ENCODE results near the gene NR4A2.

The NR4A2 gene

DNA sequence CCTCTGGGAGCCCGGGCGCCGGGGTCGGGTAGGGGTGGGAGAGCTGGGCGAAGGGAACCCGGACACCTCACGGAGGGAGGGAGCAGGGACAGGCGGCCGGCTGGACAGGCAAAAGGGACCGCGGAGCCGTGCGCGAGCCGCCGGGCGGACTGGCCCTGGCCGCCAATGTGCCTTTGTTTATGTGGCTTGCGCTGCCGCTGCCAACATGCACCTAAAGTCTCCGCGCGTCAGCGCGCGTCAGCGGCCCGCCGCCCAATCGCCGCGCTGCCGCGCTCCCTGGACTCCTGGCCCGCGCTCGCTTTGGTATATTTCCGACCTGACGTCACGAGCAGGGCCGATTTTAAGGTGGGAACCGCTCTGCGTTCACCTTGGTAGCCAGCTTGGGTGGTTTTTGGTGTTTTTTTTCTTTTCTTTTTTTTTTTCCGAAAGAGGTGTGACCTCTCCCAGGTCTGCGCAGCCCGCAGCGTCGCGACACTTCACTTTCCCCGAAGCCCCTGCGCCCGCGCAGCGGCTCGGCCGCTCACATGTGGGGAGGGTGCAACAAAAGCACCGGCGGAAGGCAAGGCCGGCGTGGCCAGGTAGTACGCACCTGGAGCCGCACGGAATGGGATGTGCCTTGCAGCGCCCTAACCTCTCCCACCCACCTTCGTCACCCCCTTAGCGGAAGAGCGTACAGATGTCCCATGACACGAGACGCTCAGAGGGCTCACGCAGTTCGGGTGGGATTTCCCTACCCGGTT lies at the start of gene NR4A2 (continued):
- TF ChIP-seq, protein P1, sequence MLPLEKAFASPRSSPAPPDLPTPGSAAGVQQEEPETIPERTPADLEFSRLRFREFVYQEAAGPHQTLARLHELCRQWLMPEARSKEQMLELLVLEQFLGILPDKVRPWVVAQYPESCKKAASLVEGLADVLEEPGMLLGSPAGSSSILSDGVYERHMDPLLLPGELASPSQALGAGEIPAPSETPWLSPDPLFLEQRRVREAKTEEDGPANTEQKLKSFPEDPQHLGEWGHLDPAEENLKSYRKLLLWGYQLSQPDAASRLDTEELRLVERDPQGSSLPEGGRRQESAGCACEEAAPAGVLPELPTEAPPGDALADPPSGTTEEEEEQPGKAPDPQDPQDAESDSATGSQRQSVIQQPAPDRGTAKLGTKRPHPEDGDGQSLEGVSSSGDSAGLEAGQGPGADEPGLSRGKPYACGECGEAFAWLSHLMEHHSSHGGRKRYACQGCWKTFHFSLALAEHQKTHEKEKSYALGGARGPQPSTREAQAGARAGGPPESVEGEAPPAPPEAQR (tag by site-specific recombination; IDR thresholded peaks at IDR 0.05): no peak
- no peak for TF ChIP-seq ZNF596 (tag by site-specific recombination; IDR thresholded peaks at IDR 0.05)
- no peak for TF ChIP-seq ZNF654 (tag by site-specific recombination; IDR thresholded peaks at IDR 0.05; ENCODE audit: low read depth)
- TF ChIP-seq ZNF433 (tag by site-specific recombination; IDR thresholded peaks at IDR 0.05; ENCODE audit: low read depth): no peak
- no peak for TF ChIP-seq ZNF133 (tag by site-specific recombination; IDR thresholded peaks at IDR 0.05)
- TF ChIP-seq, protein P2, sequence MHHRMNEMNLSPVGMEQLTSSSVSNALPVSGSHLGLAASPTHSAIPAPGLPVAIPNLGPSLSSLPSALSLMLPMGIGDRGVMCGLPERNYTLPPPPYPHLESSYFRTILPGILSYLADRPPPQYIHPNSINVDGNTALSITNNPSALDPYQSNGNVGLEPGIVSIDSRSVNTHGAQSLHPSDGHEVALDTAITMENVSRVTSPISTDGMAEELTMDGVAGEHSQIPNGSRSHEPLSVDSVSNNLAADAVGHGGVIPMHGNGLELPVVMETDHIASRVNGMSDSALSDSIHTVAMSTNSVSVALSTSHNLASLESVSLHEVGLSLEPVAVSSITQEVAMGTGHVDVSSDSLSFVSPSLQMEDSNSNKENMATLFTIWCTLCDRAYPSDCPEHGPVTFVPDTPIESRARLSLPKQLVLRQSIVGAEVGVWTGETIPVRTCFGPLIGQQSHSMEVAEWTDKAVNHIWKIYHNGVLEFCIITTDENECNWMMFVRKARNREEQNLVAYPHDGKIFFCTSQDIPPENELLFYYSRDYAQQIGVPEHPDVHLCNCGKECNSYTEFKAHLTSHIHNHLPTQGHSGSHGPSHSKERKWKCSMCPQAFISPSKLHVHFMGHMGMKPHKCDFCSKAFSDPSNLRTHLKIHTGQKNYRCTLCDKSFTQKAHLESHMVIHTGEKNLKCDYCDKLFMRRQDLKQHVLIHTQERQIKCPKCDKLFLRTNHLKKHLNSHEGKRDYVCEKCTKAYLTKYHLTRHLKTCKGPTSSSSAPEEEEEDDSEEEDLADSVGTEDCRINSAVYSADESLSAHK (tag by site-specific recombination; IDR thresholded peaks at IDR 0.05): no peak
- peak; percentile 74; the same call in 1 of the 2 replicates for TF ChIP-seq PATZ1 (tag by site-specific recombination; IDR thresholded peaks at IDR 0.05)
- TF ChIP-seq INSM2 (tag by site-specific recombination; IDR thresholded peaks at IDR 0.05): no peak
- no peak for TF ChIP-seq GLI4 (tag by site-specific recombination; IDR thresholded peaks at IDR 0.05)
- 0 out of 2 replicates have a peak, but pooled peaks have one; percentile 10 for TF ChIP-seq ZSCAN30 (tag by site-specific recombination; IDR thresholded peaks at IDR 0.05)
- peak; percentile 57; the same call in 1 of the 2 replicates for TF ChIP-seq MZF1 (tag by site-specific recombination; IDR thresholded peaks at IDR 0.05; ENCODE audit: borderline replicate concordance)
- no peak for TF ChIP-seq ZNF670 (tag by site-specific recombination; IDR thresholded peaks at IDR 0.05; ENCODE audit: low read depth)
- TF ChIP-seq ZNF24 (tag by site-specific recombination; IDR thresholded peaks at IDR 0.05): no peak
- no peak for TF ChIP-seq SCRT2 (tag by site-specific recombination; IDR thresholded peaks at IDR 0.05)
- TF ChIP-seq, protein P3, sequence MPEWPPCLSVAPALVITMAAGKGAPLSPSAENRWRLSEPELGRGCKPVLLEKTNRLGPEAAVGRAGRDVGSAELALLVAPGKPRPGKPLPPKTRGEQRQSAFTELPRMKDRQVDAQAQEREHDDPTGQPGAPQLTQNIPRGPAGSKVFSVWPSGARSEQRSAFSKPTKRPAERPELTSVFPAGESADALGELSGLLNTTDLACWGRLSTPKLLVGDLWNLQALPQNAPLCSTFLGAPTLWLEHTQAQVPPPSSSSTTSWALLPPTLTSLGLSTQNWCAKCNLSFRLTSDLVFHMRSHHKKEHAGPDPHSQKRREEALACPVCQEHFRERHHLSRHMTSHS (tag by site-specific recombination; IDR thresholded peaks at IDR 0.05): no peak
- peak; percentile 90 for TF ChIP-seq ZBTB26 (tag by site-specific recombination; optimal IDR thresholded peaks at IDR 0.05)
- TF ChIP-seq, protein P4, sequence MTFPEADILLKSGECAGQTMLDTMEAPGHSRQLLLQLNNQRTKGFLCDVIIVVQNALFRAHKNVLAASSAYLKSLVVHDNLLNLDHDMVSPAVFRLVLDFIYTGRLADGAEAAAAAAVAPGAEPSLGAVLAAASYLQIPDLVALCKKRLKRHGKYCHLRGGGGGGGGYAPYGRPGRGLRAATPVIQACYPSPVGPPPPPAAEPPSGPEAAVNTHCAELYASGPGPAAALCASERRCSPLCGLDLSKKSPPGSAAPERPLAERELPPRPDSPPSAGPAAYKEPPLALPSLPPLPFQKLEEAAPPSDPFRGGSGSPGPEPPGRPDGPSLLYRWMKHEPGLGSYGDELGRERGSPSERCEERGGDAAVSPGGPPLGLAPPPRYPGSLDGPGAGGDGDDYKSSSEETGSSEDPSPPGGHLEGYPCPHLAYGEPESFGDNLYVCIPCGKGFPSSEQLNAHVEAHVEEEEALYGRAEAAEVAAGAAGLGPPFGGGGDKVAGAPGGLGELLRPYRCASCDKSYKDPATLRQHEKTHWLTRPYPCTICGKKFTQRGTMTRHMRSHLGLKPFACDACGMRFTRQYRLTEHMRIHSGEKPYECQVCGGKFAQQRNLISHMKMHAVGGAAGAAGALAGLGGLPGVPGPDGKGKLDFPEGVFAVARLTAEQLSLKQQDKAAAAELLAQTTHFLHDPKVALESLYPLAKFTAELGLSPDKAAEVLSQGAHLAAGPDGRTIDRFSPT (tag by site-specific recombination; IDR thresholded peaks at IDR 0.05): peak; percentile 51; the same call in 1 of the 2 replicates
- TF ChIP-seq ZBTB20 (tag by site-specific recombination; IDR thresholded peaks at IDR 0.05): peak; percentile 44; the same call in 1 of the 2 replicates
- TF ChIP-seq ZNF529 (tag by site-specific recombination; IDR thresholded peaks at IDR 0.05; ENCODE audit: insufficient replicate concordance): no peak
- TF ChIP-seq ZNF114 (tag by site-specific recombination; IDR thresholded peaks at IDR 0.05): no peak
- TF ChIP-seq, protein P5, sequence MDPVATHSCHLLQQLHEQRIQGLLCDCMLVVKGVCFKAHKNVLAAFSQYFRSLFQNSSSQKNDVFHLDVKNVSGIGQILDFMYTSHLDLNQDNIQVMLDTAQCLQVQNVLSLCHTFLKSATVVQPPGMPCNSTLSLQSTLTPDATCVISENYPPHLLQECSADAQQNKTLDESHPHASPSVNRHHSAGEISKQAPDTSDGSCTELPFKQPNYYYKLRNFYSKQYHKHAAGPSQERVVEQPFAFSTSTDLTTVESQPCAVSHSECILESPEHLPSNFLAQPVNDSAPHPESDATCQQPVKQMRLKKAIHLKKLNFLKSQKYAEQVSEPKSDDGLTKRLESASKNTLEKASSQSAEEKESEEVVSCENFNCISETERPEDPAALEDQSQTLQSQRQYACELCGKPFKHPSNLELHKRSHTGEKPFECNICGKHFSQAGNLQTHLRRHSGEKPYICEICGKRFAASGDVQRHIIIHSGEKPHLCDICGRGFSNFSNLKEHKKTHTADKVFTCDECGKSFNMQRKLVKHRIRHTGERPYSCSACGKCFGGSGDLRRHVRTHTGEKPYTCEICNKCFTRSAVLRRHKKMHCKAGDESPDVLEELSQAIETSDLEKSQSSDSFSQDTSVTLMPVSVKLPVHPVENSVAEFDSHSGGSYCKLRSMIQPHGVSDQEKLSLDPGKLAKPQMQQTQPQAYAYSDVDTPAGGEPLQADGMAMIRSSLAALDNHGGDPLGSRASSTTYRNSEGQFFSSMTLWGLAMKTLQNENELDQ (tag by site-specific recombination; IDR thresholded peaks at IDR 0.05; ENCODE audit: low read depth): no peak
- no peak for TF ChIP-seq ZNF354C (tag by site-specific recombination; IDR thresholded peaks at IDR 0.05; ENCODE audit: borderline replicate concordance, low read depth)
- TF ChIP-seq ZNF169 (tag by site-specific recombination; IDR thresholded peaks at IDR 0.05): no peak
- no peak for TF ChIP-seq ZNF768 (tag by site-specific recombination; IDR thresholded peaks at IDR 0.05)
